HG02759 (cell line): ENCODE results near the gene TUSC2.

Experiments
- ATAC-seq: cut with Tn5 transposase; IDR thresholded peaks from one replicate; pipeline ENCODE4 v1.9.1; 2021; ENCODE audit warnings: mild to moderate bottlenecking, moderate library complexity; ENCODE audit not compliant: unreplicated experiment

TUSC2 gene

GRCh38 chr3:50327943-50328691, at the start of gene TUSC2:
Gene TUSC2, minus strand, starts transcription at chr3:50328223. Its CDS starts 124 bp downstream, at chr3:50328099.
- peak; percentile 91 for ATAC-seq

DNA sequence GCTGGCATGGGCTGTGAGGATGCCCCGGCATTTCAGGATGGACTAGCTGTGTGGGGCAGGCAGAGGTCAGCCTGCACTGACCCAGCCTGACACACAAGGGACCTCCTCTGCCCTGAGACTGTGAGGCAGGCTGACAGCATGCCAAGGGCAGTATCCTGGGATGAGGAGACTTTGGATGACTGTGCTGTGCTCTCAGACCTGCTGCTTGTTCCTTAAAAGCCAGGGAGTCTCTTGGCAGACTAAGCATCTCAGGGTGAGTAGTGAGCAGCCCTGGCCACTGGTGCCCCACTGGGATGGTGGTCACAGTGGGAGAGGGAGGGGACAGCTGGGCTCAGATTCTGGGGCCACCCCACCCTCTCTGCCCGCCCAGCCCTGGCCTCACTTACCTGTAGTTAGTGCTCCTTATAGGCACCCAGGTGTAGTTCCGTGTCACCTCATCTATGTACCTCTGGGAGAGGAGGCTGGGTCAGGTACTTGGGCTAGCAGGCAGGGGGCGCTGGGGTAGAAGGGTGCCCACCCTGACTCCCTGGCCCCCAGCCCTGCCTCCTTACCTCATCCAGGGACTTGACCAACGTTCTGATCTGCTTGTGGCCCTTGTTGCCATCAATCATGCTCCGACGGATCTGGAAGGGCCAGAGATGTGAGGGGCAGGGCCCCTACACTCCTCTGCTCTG, 47.4 kb upstream of the TUSC2 start:
- ATAC-seq, result no peak

DNA sequence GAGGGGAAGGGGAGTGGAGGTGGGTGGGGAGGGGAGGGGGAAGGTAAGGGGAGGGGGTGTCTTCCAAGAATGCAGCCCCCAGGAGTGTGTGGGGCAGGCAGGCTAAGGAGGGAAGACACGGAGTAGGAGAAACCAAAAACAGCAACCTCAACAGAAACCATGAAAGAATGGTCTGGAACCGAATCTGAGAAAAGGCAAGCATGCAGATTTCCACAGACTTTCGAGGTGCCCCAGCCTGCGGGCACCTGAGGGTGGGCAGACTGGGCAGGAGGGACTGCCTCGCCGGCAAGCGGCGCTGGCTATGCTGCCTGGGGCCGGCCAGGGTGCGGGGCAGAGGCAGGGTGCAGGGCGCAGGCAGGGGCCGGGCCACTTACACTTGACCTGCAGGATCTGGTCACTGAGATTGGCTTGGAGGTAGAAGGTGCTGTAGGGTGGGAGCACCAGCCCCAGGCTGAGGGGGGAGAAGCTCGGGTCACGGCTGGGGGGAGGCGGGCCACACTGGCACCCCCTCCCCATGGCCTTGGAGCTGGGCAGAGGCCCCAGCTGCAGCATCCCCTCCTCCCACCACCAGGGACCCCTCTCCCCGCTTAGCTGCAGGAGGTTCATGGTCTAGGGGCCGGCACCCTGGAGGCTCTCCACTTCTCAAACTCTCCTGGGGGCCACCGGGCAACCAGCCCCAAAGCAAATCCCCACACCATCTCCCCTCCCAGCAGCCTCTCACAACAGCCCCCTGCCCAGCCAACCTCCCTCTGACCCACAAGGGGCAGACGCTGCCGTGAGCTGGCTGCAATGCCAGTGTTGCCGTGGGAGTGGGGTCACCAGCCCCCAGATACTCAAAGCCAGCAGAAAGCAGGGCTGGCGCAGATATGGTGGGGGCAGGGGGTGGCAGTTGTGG, 46.6 kb upstream of the TUSC2 start:
- no peak for ATAC-seq

- ATAC-seq, result no peak
Measured at GRCh38 chr3:50373146-50374051, 45.4 kb upstream of the TUSC2 start.

GRCh38 chr3:50372349-50372748, 44.3 kb upstream of the TUSC2 start:
- ATAC-seq, result no peak

- no peak for ATAC-seq
Measured at GRCh38 chr3:50371133-50371685, 43.2 kb upstream of the TUSC2 start.

GRCh38 chr3:50370594-50370993, 42.6 kb upstream of the TUSC2 start:
- no peak for ATAC-seq

GRCh38 chr3:50369012-50369670, 41.1 kb upstream of the TUSC2 start:
- ATAC-seq, result no peak

DNA sequence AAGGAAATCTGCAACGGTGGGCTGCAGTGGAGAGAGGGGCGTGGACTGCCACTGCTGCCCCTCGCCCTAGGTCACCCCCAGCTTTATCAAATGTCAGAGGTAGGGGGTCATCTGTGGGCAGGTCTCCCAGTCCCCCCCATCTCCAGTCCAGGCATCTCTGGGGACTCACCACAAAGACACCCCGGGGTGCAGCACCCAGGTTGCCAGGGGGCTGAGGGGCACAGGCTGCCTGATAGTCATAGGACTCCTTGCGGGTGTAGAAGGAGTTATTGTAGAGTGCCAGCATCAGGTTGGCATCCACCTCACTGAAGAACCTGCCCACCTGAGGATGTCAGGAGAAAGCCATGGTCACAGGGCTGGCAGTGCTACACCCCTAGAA, 37.8 kb upstream of the TUSC2 start:
- ATAC-seq, result no peak

GRCh38 chr3:50365080-50365841, 37.2 kb upstream of the TUSC2 start:
- ATAC-seq, result peak; percentile 84

DNA sequence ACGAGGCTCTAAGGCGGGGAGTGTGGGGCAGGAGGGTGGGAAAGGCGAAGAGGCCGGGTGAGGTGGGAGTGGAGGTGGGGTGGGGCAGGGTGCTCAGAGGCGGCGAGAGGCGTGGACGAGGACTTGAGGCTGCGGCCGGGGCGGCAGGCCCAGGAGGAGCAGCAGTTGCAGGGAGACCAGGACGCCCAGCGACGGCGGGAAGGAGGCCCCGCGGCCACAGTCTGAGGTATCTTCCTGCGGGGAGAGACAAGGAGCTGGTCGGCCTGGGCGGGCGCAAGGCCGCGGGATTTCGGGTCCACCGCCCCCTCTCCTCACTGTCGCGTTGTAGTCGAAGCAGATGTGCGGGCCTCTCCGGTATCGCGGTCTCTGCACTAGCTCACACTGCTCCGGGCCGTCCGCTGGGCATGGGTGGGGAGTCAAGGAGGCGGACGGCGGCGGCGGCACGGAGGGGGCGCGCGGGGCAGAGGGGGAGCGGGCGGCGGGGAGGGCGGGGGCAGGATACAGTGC, 36.6 kb upstream of the TUSC2 start:
- peak; percentile 33 for ATAC-seq

DNA sequence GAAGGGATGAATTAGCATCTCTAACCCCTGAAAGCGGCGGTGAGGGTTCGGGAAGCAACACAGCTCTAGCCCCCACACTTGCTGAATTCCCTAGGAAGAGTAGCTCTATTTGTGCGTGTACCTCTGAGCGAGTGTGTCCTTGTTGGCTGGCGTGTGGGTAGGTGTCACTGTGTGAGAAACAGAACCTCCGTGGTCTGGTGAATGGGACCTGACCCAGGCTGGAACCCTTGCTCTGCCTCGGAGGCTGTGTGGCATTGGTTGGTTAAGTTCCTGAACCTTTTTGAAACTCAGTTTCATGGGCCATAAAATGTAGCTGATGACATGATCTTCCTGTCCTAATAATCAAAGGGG, 31.7 kb upstream of the TUSC2 start:
- ATAC-seq, result peak; percentile 14

GRCh38 chr3:50358911-50359759, 31.1 kb upstream of the TUSC2 start, which contains the start of gene TMEM115:
Gene TMEM115, minus strand, starts transcription at chr3:50359521. Its CDS starts 458 bp downstream, at chr3:50359063.
- peak; percentile 98 for ATAC-seq

DNA sequence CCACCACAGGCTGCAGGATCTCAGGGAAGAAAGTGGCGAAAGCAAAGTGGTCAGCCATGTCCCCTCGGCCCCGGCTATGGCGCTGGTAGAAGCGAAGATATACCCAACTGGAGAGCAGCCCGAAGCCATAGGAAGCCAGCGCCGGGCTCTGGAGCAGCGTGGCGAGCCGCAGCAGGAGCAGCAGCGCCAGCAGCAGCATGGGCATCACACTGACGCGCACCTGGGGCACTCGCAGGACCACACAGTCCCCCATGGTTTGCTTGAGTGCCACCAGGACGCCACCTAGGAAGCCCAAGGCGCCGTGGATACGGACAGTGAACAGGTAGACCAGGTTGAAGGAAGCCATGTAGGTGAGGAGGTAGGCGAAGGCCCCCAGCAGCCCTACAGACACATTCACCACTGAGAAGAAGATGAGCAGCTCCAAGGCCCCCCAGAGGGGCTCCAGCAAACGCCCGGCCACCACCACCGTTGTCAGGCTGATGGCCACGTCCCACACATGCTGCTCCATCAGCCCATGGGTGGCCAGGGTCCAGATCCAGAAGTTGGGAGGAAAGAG, 30.4 kb upstream of the TUSC2 start:
- ATAC-seq, result no peak

GRCh38 chr3:50357481-50357880, 29.5 kb upstream of the TUSC2 start:
- no peak for ATAC-seq

DNA sequence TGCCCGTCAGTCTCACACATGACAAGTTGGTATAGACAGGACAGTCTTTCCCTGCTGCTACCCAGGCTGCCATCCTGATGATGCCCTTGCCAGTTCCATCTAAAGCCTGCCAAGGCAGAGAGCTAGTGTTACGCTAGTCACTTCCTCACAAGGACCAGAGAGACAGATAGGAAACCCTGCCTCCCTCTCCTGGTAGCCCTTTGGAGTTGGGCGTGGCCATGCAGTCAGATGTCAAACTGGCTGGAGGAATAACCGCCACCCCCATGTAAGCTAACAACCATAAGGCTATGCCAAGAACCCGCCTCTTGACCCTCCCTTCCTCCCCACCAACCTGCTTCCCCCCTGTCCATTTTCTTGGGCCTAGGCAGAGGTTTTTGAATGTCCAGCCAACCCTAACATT, 28.5 kb upstream of the TUSC2 start:
- no peak for ATAC-seq

- no peak for ATAC-seq
Measured at GRCh38 chr3:50355829-50356552, 28.0 kb upstream of the TUSC2 start.
